Mesothelial cell of epicardium (in vitro differentiated cells): ENCODE measurements around the gene TMEM164. TPM values are rescaled to one million over a fixed set of nuclear protein-coding genes. Genes with fewer than 3 reads are reported as not detected.

Experiments
- DNase-seq, 2 experiments: peaks; one replicate each; pipeline ENCODE4 v3.0.0; 2021; ENCODE audit warnings: low spot score in 2 of 2; ENCODE audit not compliant: unreplicated experiment in 2 of 2
- H3K27ac Mint-ChIP-seq: 2 replicates; pipeline ENCODE4 v1.8.0; 2021; ENCODE audit warnings: mixed read lengths
- H3K27me3 Mint-ChIP-seq: 2 replicates; pipeline ENCODE4 v1.8.0; 2021; ENCODE audit warnings: low read depth, mixed read lengths
- H3K36me3 Mint-ChIP-seq: 2 replicates; pipeline ENCODE4 v1.8.0; 2021; ENCODE audit warnings: mixed read lengths
- H3K4me1 Mint-ChIP-seq: 2 replicates; pipeline ENCODE4 v1.8.0; 2021; ENCODE audit warnings: mixed read lengths
- H3K4me3 Mint-ChIP-seq: 2 replicates; pipeline ENCODE4 v1.8.0; 2021; ENCODE audit warnings: mild to moderate bottlenecking, moderate library complexity, mixed read lengths
- H3K9me3 Mint-ChIP-seq: 2 replicates; pipeline ENCODE4 v1.8.0; 2021; ENCODE audit warnings: mixed read lengths
- CTCF ChIP-seq: fragments of 200-600 bp; sonication (generic); IDR thresholded peaks from one replicate; pipeline ENCODE4 v1.5.0; 2021; ENCODE audit warnings: antibody characterized with exemption; ENCODE audit not compliant: unreplicated experiment
- total RNA-seq: library from RNA; stranded (reverse); gene quantifications from 3 replicates; pipeline ENCODE4 v1.2.1, GENCODE V29; 2021

TMEM164 gene
- total RNA-seq, 1 donor from 2014 or later: 42.5 TPM

GRCh38 chrX:110103344-110103743 lies 100.4 kb downstream of the TMEM164 start:
- no peak for DNase-seq
- Mint-ChIP-seq H3K27me3 (no peaks in the 10 kb centered on the region), H3K9me3 (no peaks in the 10 kb centered on the region), H3K36me3 (peaks cover 2% of the 10 kb centered on the region), H3K4me3 (no peak overlapping the region), H3K27ac (no peak overlapping the region), H3K4me1 (no peaks in the 10 kb centered on the region)
- TF ChIP-seq CTCF: no peak

GRCh38 chrX:110104078-110104477 lies 101.2 kb downstream of the TMEM164 start:
- no peak for TF ChIP-seq CTCF
- Mint-ChIP-seq H3K4me3 (no peak overlapping the region), H3K9me3 (no peaks in the 10 kb centered on the region), H3K4me1 (no peaks in the 10 kb centered on the region), H3K27me3 (no peaks in the 10 kb centered on the region), H3K27ac (no peak overlapping the region), H3K36me3 (peaks cover 2% of the 10 kb centered on the region)
- no peak for DNase-seq

- Mint-ChIP-seq H3K27ac (no peak overlapping the region), H3K4me3 (no peak overlapping the region), H3K9me3 (no peaks in the 10 kb centered on the region), H3K4me1 (no peaks in the 10 kb centered on the region), H3K27me3 (no peaks in the 10 kb centered on the region), H3K36me3 (no peaks in the 10 kb centered on the region)
- TF ChIP-seq CTCF: no peak
- DNase-seq: no peak
These were observed 105.5 kb downstream of the TMEM164 start for GRCh38 chrX:110108381-110108821.

- Mint-ChIP-seq H3K4me3 (no peak overlapping the region), H3K36me3 (no peaks in the 10 kb centered on the region), H3K9me3 (no peaks in the 10 kb centered on the region), H3K27ac (no peak overlapping the region), H3K27me3 (no peaks in the 10 kb centered on the region), H3K4me1 (no peaks in the 10 kb centered on the region)
- TF ChIP-seq CTCF: no peak
- no peak for DNase-seq
These were observed 111.4 kb downstream of the TMEM164 start for GRCh38 chrX:110114260-110114776.

GRCh38 chrX:110116066-110116980 lies 113.4 kb downstream of the TMEM164 start:
- H3K27me3 Mint-ChIP-seq: no peaks in the 10 kb centered on the region
- no peak for DNase-seq
- H3K4me1 Mint-ChIP-seq: peaks cover 4% of the 10 kb centered on the region
- H3K36me3 Mint-ChIP-seq: no peaks in the 10 kb centered on the region
- no peak overlapping the region for H3K27ac Mint-ChIP-seq
- no peak for TF ChIP-seq CTCF
- H3K9me3 Mint-ChIP-seq: no peaks in the 10 kb centered on the region
- no peak overlapping the region for H3K4me3 Mint-ChIP-seq
